ENCODE results near the gene CENPM.

CENPM gene

GRCh38 chr22:41904450-41905410 lies 42.2 kb downstream of the CENPM start:
- no peak overlapping the region for H3K4me3 ChIP-seq (ENCODE audit: low read depth, low read length)
- no peak for DNase-seq (ENCODE audit: low read depth)

- DNase-seq (ENCODE audit: low read depth) = no peak
- H3K4me3 ChIP-seq (ENCODE audit: low read depth, low read length) = no peak overlapping the region
Measured at GRCh38 chr22:41902932-41903421, 44.0 kb downstream of the CENPM start.

- no peak overlapping the region for H3K4me3 ChIP-seq (ENCODE audit: low read depth, low read length)
- no peak for DNase-seq (ENCODE audit: low read depth)
Measured at GRCh38 chr22:41902016-41902415, 44.9 kb downstream of the CENPM start.

DNA sequence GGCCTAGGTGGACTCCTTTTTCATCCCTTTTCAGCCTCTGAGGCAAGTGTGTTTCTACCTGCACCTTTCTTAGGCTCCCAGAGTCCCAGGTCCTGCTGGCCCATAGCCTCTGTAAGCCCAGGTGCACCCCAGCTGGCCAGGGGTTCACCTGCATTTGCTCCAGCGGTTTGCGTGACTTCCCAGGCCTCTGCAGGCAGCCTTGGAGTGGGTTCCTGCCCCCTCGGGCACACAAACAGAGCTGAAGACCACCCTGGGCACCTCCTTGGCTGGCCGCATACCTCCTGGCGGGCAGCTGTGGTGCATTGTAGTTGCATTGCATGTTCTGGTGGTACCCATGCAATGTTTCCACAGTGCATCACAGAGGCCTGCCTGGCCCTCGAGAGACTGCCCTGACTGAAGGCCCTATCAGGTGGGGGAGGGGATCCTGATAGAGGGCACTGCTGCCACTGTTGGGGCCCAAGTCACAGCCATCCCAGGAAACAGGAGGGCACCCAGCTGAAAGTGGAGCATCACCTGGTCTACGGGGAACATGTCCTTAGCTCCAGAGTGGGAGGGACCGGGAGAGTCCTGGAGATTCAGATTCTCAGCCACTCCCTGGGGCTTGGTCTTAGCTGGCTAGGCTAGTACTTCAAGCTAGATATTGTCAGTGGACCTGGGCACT lies 46.2 kb downstream of the CENPM start:
- no peak overlapping the region for H3K4me3 ChIP-seq (ENCODE audit: low read depth, low read length)
- no peak for DNase-seq (ENCODE audit: low read depth)

- no peak overlapping the region for H3K4me3 ChIP-seq (ENCODE audit: low read depth, low read length)
- no peak for DNase-seq (ENCODE audit: low read depth)
Measured at GRCh38 chr22:41899992-41900651, 46.8 kb downstream of the CENPM start.

GRCh38 chr22:41899110-41899509 lies 47.8 kb downstream of the CENPM start:
- H3K4me3 ChIP-seq (ENCODE audit: low read depth, low read length) = no peak overlapping the region
- DNase-seq (ENCODE audit: low read depth) = no peak

DNA sequence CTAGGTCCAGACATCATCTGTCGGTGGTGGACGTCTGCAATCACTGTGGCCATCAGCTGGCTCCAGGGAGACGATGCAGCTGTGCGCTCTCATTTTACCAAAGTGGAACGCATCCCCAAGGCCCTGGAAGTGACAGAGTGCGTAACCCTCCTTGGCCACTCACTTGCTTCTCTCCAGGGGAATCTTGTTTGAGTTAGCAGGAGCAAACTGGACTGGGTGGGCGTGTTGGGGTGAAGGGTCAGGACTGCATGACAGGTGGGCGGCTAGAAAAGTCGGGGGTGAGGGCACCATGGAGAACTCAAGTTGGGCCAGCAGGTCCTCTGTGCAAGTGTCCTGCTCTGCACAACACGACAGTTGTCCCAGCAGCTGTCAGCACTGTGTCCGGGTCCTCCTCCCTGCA lies 48.3 kb downstream of the CENPM start:
- H3K4me3 ChIP-seq (ENCODE audit: low read depth, low read length) = no peak overlapping the region
- no peak for DNase-seq (ENCODE audit: low read depth)

GRCh38 chr22:41893591-41894375 lies 53.2 kb downstream of the CENPM start:
- no peak overlapping the region for H3K4me3 ChIP-seq (ENCODE audit: low read depth, low read length)

GRCh38 chr22:41892721-41893120 lies 54.2 kb downstream of the CENPM start:
- no peak overlapping the region for H3K4me3 ChIP-seq (ENCODE audit: low read depth, low read length)
- DNase-seq (ENCODE audit: low read depth) = no peak

More at GRCh38 chr22:41893591-41894375, 53.2 kb downstream of the CENPM start:
- no peak for DNase-seq (ENCODE audit: low read depth)

DNA sequence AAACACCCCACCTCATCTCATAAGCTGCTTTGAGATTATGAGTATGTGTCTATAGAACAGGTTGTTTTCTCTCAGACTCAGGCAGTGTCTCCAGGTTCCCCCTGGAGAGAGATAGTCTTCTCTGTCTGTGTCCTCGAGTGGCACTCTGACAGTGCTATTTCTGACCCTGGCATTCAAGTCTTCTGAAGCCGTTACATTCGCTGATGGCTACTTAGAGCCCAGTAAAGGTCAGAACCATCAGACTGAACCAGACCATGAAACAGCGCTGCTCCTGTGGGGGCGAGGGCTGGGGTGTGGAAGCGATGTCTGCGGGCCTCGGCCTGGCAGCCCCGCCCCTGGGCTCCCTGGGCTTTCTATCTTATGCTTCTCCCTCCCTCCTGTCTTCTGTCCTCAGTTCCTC lies 55.5 kb downstream of the CENPM start:
- no peak overlapping the region for H3K4me3 ChIP-seq (ENCODE audit: low read depth, low read length)
- DNase-seq (ENCODE audit: low read depth) = no peak

Measured in skeletal muscle cell (primary cell).